Stomach smooth muscle (tissue), 2 donors: Measurements from ENCODE around the gene MZT2B.
A peak's percentile ranks its signal among the peaks of the same experiment; 100 is the strongest.
"Not testable (repeated sequence)": the region's sequence is repeated elsewhere in the genome, so short reads cannot be mapped to it uniquely, and the experiment has no call there.

Experiments
- H3K27ac ChIP-seq: one replicate; pipeline ENCODE4 v1.7.0; 2013; ENCODE audit warnings: mild to moderate bottlenecking, low read length, inconsistent platforms
- H3K27me3 ChIP-seq, 2 donors: one replicate each; pipeline ENCODE4 v1.7.0; 2013; ENCODE audit warnings: low read length in 2 of 2; ENCODE audit not compliant: insufficient read depth in 2 of 2, control insufficient read depth in 1 of 2
- H3K36me3 ChIP-seq, 2 donors: one replicate each; pipeline ENCODE4 v1.7.0; 2013; ENCODE audit warnings: low read length in 2 of 2; ENCODE audit not compliant: control insufficient read depth in 2 of 2, insufficient read depth in 2 of 2
- H3K4me1 ChIP-seq: one replicate; pipeline ENCODE4 v1.7.0; 2013; ENCODE audit warnings: low read length; ENCODE audit not compliant: control insufficient read depth, insufficient read depth
- H3K4me3 ChIP-seq, 2 donors: one replicate each; pipeline ENCODE4 v1.7.0; 2013; ENCODE audit warnings: low read length in 2 of 2
- H3K9ac ChIP-seq, 2 donors: one replicate each; pipeline ENCODE4 v1.7.0; 2013; ENCODE audit warnings: low read length in 2 of 2, mild to moderate bottlenecking in 1 of 2
- H3K9me3 ChIP-seq, 2 donors: one replicate each; pipeline ENCODE4 v1.7.0; 2013; ENCODE audit warnings: low read length in 2 of 2; ENCODE audit not compliant: control insufficient read depth in 2 of 2
- donor health status: healthy.
- donor health status: Pancreatic carcinoma.

Gene MZT2B

GRCh38 chr2:130183512-130184373 is 1.7 kb downstream of the MZT2B start:
- no peaks in the 10 kb centered on the region for H3K27me3 ChIP-seq
- H3K9me3 ChIP-seq = no peaks in the 10 kb centered on the region
- H3K36me3 ChIP-seq = peaks cover 0 to 5% of the 10 kb centered on the region in 2 donors
- peaks cover 18% of the 10 kb centered on the region for H3K4me1 ChIP-seq
- peak overlapping the region; percentile 59 to 69 for H3K9ac ChIP-seq
- peak overlapping the region in 1 of 2 donors; percentile 76 for H3K4me3 ChIP-seq
- peak overlapping the region; percentile 24 for H3K27ac ChIP-seq

DNA sequence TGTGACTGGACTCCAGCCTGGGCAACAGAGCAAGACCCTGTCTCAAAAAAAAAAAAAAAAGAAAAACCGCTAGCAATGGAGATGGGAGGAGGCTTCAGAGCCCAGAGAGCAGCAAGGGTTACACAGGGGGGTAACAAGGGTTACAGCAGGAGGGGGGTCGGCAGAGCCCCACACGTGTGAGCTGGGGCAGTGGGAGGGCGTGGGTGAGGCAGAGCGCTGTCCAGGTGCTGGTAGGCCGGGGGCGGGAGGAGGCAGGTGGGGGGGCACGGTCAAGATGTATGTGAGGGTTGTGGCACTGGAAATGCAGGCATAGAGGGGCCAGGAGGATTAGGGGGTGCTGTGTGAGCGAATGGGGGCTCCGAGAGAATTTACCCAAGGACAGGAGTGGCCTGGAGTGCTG is 3.4 kb downstream of the MZT2B start:
- no peaks in the 10 kb centered on the region for H3K9me3 ChIP-seq
- no peak overlapping the region for H3K9ac ChIP-seq
- no peaks in the 10 kb centered on the region for H3K27me3 ChIP-seq
- peaks cover 0 to 5% of the 10 kb centered on the region in 2 donors for H3K36me3 ChIP-seq
- H3K4me1 ChIP-seq = peaks cover 18% of the 10 kb centered on the region
- H3K4me3 ChIP-seq = no peak overlapping the region
- H3K27ac ChIP-seq = no peak overlapping the region

DNA sequence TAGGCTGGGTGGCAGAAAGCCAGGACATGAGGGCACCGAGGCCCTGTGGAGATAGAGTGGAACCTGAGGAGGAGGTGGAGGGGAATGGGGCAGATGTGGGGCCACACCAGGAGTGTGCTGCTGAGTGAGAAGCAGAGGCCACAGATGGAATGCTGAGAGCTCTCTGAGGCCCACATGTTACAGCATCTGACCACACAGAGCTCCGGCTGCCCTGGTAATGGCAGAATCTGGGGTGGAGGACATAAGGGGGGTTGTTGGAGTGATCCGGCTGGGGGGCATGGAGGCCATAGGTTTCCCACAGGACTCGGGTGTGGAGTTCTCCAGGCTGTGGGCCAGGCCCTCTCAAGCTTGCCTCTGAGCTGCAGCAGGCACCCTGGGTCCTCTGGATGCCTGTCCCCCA is 3.8 kb downstream of the MZT2B start:
- Histone ChIP-seq H3K36me3 (peaks cover 0 to 5% of the 10 kb centered on the region in 2 donors), H3K27me3 (no peaks in the 10 kb centered on the region), H3K4me3 (no peak overlapping the region), H3K9me3 (no peaks in the 10 kb centered on the region), H3K4me1 (peaks cover 14% of the 10 kb centered on the region), H3K27ac (no peak overlapping the region), H3K9ac (no peak overlapping the region)

DNA sequence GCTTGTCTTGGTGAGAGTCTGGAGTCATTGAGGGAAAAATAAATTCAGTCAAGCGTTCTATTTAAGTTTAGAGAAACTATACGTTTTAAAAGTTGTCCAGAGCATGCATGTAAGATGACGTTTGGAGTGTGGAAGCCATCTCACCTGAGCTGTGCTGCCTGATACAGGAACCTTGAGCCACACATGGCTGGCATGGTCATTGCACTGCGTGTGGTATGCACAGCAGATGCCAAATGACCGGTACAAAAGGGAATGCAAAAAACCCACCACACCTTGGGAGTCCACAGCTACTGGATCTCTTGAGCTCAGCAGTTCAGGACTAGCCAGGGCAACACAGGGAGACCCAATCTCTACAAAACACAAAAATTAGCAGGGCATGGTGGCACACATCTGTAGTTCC is 4.3 kb downstream of the MZT2B start:
- Histone ChIP-seq H3K4me1 (peaks cover 14% of the 10 kb centered on the region), H3K9me3 (no peaks in the 10 kb centered on the region), H3K27me3 (no peaks in the 10 kb centered on the region), H3K4me3 (no peak overlapping the region), H3K27ac (no peak overlapping the region), H3K9ac (no peak overlapping the region), H3K36me3 (peaks cover 0 to 5% of the 10 kb centered on the region in 2 donors)

DNA sequence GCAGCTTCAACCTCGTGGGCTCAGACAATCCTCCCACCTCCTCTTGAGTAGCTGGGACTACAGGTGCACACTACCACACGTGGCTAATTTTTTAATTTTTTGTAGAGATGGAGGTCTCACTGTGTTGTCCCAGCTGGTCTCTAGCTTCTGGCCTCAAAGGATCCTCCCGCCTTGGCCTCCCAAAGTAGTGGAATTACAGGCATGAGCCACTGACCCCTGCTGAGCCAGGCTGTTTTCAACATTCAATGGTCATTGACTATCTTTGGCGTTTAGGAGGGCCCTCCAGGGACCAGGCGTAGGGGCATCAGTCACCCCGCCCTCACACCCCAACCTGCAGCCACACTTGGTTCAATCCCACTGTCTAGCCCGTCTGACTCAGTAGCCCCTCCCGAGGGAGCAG is 5.2 kb downstream of the MZT2B start:
- Histone ChIP-seq H3K27ac (no peak overlapping the region), H3K4me3 (no peak overlapping the region), H3K9me3 (no peaks in the 10 kb centered on the region), H3K27me3 (no peaks in the 10 kb centered on the region), H3K4me1 (peaks cover 14% of the 10 kb centered on the region), H3K9ac (no peak overlapping the region), H3K36me3 (peaks cover 0 to 5% of the 10 kb centered on the region in 2 donors)

- H3K36me3 ChIP-seq, H3K27me3 ChIP-seq, H3K9me3 ChIP-seq, H3K27ac ChIP-seq, H3K9ac ChIP-seq, H3K4me3 ChIP-seq, H3K4me1 ChIP-seq: not testable (repeated sequence)
Measured at GRCh38 chr2:130187859-130188792, 6.1 kb downstream of the MZT2B start.

- H3K9me3 ChIP-seq, H3K4me1 ChIP-seq, H3K27ac ChIP-seq, H3K9ac ChIP-seq, H3K27me3 ChIP-seq, H3K4me3 ChIP-seq, H3K36me3 ChIP-seq: not testable (repeated sequence)
Measured at GRCh38 chr2:130188958-130189357, 6.9 kb downstream of the MZT2B start.

DNA sequence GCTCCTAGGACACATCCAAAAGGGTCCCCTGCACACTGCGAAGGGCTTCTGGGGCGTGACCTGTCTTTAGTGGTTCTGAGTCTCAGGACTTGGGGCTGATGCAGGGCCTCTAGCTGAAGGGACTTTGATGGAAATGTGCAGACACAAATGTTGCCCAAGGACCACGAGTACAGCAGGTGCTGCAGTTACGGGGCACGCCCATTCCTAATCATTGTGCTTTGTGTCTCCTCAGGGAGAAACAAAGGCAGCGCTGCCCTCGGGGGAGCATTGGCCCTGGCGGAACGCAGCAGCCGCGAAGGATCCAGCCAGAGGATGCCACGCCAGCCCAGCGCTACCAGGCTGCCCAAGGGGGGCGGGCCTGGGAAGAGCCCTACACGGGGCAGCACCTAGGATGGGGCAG is 8.2 kb downstream of the MZT2B start:
- Histone ChIP-seq H3K27ac (no peak overlapping the region), H3K36me3 (no peaks in the 10 kb centered on the region), H3K9ac (no peak overlapping the region), H3K4me3 (no peak overlapping the region), H3K27me3 (no peaks in the 10 kb centered on the region), H3K4me1 (no peaks in the 10 kb centered on the region), H3K9me3 (no peaks in the 10 kb centered on the region)

DNA sequence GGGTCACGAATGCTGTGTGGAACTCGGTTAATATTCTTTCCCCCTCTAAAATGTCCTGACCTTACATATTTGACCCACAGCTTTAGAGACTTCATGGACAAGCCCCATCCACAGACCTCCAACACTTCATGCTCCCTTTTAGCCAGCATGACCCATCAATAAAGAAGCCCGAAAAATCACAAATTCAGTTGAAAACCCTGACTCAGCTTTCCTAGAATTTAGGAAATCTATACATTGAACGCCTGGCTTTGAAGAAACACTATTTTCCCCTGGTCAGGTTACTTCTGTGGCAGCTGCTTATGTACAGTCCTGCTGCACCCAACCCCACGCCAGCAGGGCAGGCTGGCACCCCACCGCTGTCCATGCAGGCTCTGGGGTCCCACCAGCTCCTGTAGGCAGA is 9.3 kb downstream of the MZT2B start:
- H3K36me3 ChIP-seq, H3K27me3 ChIP-seq, H3K27ac ChIP-seq, H3K9me3 ChIP-seq, H3K4me1 ChIP-seq, H3K9ac ChIP-seq, H3K4me3 ChIP-seq: not testable (repeated sequence)

- H3K36me3 ChIP-seq, H3K27ac ChIP-seq, H3K9ac ChIP-seq, H3K4me1 ChIP-seq, H3K27me3 ChIP-seq, H3K9me3 ChIP-seq, H3K4me3 ChIP-seq: not testable (repeated sequence)
Measured at GRCh38 chr2:130192451-130192850, 10.4 kb downstream of the MZT2B start.

- H3K9me3 ChIP-seq, H3K27ac ChIP-seq, H3K36me3 ChIP-seq, H3K27me3 ChIP-seq, H3K4me1 ChIP-seq, H3K9ac ChIP-seq, H3K4me3 ChIP-seq: not testable (repeated sequence)
Measured at GRCh38 chr2:130193824-130194223, 11.8 kb downstream of the MZT2B start.
